Adrenal gland (tissue), 12 donors: ENCODE data around the gene FKBP10. TPM values are rescaled to one million over a fixed set of nuclear protein-coding genes. Genes with fewer than 3 reads are reported as not detected.

ENCODE experiments used
- DNase-seq, 7 donors: peaks; one replicate each; pipeline ENCODE4 v3.0.0-alpha.2; 2019 to 2020
- H3K27ac ChIP-seq, 5 donors: fragments of 200-600 bp; sonication (generic) in 4 of 5; 1 replicate in 3 of 5; 2 replicates in 2 of 5; pipeline versions ENCODE4 v1.5.1 to v1.8.0; 2016 to 2020; ENCODE audit warnings: mild to moderate bottlenecking in 1 of 5
- H3K27me3 ChIP-seq: fragments of 200-600 bp; 2 replicates; pipeline ENCODE4 v1.8.0; 2021
- H3K36me3 ChIP-seq, 2 donors: fragments of 200-600 bp; replicated peaks in 1 of 2; 1 replicate in 1 of 2; 2 replicates in 1 of 2; pipeline versions ENCODE4 v1.5.1 to v1.8.0; 2018 to 2022
- H3K4me1 ChIP-seq, 2 donors: fragments of 200-600 bp; replicated peaks in 1 of 2; 1 replicate in 1 of 2; 2 replicates in 1 of 2; pipeline versions ENCODE4 v1.5.1 to v1.8.0; 2018 to 2021
- H3K4me3 ChIP-seq, 4 donors: fragments of 200-600 bp; sonication (generic) in 3 of 4; one replicate each; pipeline ENCODE4 v1.5.1; 2016 to 2018
- H3K9me3 ChIP-seq, 3 donors: fragments of 200-600 bp; sonication (generic) in 1 of 3; replicated peaks in 1 of 3; 1 replicate in 2 of 3; 2 replicates in 1 of 3; pipeline versions ENCODE4 v1.5.1 to v1.8.0; 2016 to 2021
- CTCF ChIP-seq, 6 experiments: fragments of 450-650 bp in 4 of 6; fragments of 200-600 bp in 2 of 6; sonication (generic) in 1 of 6; IDR thresholded peaks; 1 replicate in 5 of 6; 2 replicates in 1 of 6; pipeline versions ENCODE4 v1.5.1 to v1.8.0; 2016 to 2021; ENCODE audit warnings: antibody characterized with exemption in 6 of 6, mild to moderate bottlenecking in 2 of 6, moderate library complexity in 1 of 6
- POLR2A ChIP-seq, 2 donors: fragments of 450-650 bp; IDR thresholded peaks; one replicate each; pipeline ENCODE4 v1.6.1; 2017; ENCODE audit warnings: antibody characterized with exemption in 2 of 2, mild to moderate bottlenecking in 2 of 2, moderate library complexity in 1 of 2
- WGBS, 4 donors: extraction: QIAGEN DNeasy Blood & Tissue Kit in 2 of 4; methylation state at CpG; one replicate each; pipeline versions ENCODE4 v1.1.5 to v1.1.7; 2013 to 2017; 5-methylcytosine and 5-hydroxymethylcytosine counted together
- intact Hi-C, 2 donors: fragments of 100-400 bp; cut with DNase I; formaldehyde crosslinking; loops; one replicate each; pipeline versions ENCODE4 v1.14.1 to v1.15.0; 2022 to 2023
- polyA plus RNA-seq, 3 donors: library from polyadenylated mRNA; stranded (reverse); fragments of 200-250 nt in 2 of 3; fragments of 350-450 nt in 1 of 3; fragmentation: Illumina TruSeq in 1 of 3; extraction: RNeasy Lipid Tissue Mini Kit (QIAGEN cat#74804) in 1 of 3; gene quantifications; one replicate each; pipeline ENCODE4 v1.2.3, GENCODE V29; 2013 to 2014
- total RNA-seq, 9 donors: library from RNA; depleted of rRNA in 4 of 9; stranded (reverse); fragments of >200 nt in 4 of 9; fragments of 120-200 nt in 1 of 9; fragmentation: NEBNext Ultra II Directional in 1 of 9; extraction: Animal tissue kit (Norgen Biotek cat#: 25700) in 1 of 9; gene quantifications; one replicate each; pipeline versions ENCODE4 v1.1.0 to v1.2.4, GENCODE V29; 2013 to 2023
- donor health status: healthy with polysubstance abuse.
- donor health status: Bipolar disorder and iron deficiency.
- donor health status: DM: yes; HTN: yes; CAD: no.
- donor health status: DM: no; HTN: no; CAD: no.
- donor health status: DM: no; HTN: no; CAD: no.
- donor health status: DM: yes; HTN: yes; CAD: no.

Gene FKBP10
- total and polyA plus RNA-seq, 12 donors = 28.4 to 244 (median 88.4) TPM

DNA sequence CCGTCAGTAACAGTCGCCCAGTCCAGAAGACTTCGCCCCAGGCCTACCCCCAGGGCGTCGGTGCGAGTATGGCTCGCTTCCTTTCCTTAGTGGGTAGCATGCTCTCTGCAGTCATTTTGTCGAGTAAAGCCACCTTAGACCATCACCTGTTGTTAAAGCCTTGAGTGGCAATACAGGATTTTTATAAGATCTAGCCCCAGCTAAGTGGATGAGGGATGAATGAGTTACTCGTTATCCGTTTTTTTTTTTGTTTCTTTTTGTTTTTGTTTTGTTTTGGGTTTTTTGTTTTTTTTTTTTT, 52.7 kb downstream of the FKBP10 start:
- peak overlapping the region in 1 of 4 donors; percentile 76 for H3K4me3 ChIP-seq
- no peak for TF ChIP-seq POLR2A (IDR thresholded peaks at IDR 0.05)
- no peak for TF ChIP-seq CTCF (IDR thresholded peaks at IDR 0.05)
- H3K4me1 ChIP-seq = peaks cover 6 to 30% of the 10 kb centered on the region in 2 donors
- H3K27ac ChIP-seq = peak overlapping the region in 3 of 5 donors; percentile 89 to 94 (median 93)
- H3K9me3 ChIP-seq = no peaks in the 10 kb centered on the region
- DNase-seq = no peak
- no peaks in the 10 kb centered on the region for H3K27me3 ChIP-seq
- 0 to 2% (median 2%) methylated on average over 9 to 10 of the region's 10 CpGs for WGBS, 4 donors
- H3K36me3 ChIP-seq = peaks cover 0 to 31% of the 10 kb centered on the region in 2 donors
- intact Hi-C loops = no loop called here

- peaks cover 4 to 8% of the 10 kb centered on the region in 2 donors for H3K4me1 ChIP-seq
- H3K27ac ChIP-seq = no peak overlapping the region
- DNase-seq = no peak
- H3K27me3 ChIP-seq = no peaks in the 10 kb centered on the region
- 55 to 62% (median 58%) methylated on average over 3 of the region's 3 CpGs for WGBS, 4 donors
- no peak overlapping the region for H3K4me3 ChIP-seq
- H3K36me3 ChIP-seq = peaks cover 0 to 60% of the 10 kb centered on the region in 2 donors
- TF ChIP-seq POLR2A (IDR thresholded peaks at IDR 0.05) (no peak), CTCF (IDR thresholded peaks at IDR 0.05) (no peak)
- no peaks in the 10 kb centered on the region for H3K9me3 ChIP-seq
- intact Hi-C loops = no loop called here
Measured at GRCh38 chr17:41868568-41868967, 55.8 kb downstream of the FKBP10 start.

GRCh38 chr17:41869426-41869825, 56.6 kb downstream of the FKBP10 start:
- no peak overlapping the region for H3K4me3 ChIP-seq
- TF ChIP-seq CTCF (IDR thresholded peaks at IDR 0.05) (no peak), POLR2A (IDR thresholded peaks at IDR 0.05) (no peak)
- no peak overlapping the region for H3K27ac ChIP-seq
- H3K9me3 ChIP-seq = no peaks in the 10 kb centered on the region
- H3K27me3 ChIP-seq = no peaks in the 10 kb centered on the region
- no peaks in the 10 kb centered on the region for H3K4me1 ChIP-seq
- H3K36me3 ChIP-seq = peaks cover 0 to 65% of the 10 kb centered on the region in 2 donors
- 78 to 84% (median 79%) methylated on average over 7 to 9 of the region's 9 CpGs for WGBS, 4 donors
- intact Hi-C loops = no loop called here
- no peak for DNase-seq

GRCh38 chr17:41870097-41870496, 57.3 kb downstream of the FKBP10 start:
- Histone ChIP-seq H3K36me3 (peaks cover 0 to 65% of the 10 kb centered on the region in 2 donors), H3K9me3 (no peaks in the 10 kb centered on the region), H3K4me1 (no peaks in the 10 kb centered on the region), H3K27ac (no peak overlapping the region), H3K4me3 (no peak overlapping the region), H3K27me3 (no peaks in the 10 kb centered on the region)
- 81 to 91% (median 89%) methylated on average over 2 of the region's 2 CpGs for WGBS, 4 donors
- no peak for DNase-seq
- intact Hi-C loops = no loop called here
- no peak for TF ChIP-seq CTCF (IDR thresholded peaks at IDR 0.05)
- no peak for TF ChIP-seq POLR2A (IDR thresholded peaks at IDR 0.05)
